Measurements from ENCODE around the gene IFT88.
A peak's percentile ranks its signal among the peaks of the same experiment; 100 is the strongest.

The IFT88 gene

GRCh38 chr13:20721058-20721453 is 154.1 kb downstream of the IFT88 start:
- ChIA-PET CTCF (interaction anchor here (3.1 kb wide), 1 partner anchor 10 kb away, joined by 15 read pairs; no protein-coding TSS in a partner anchor), POLR2A (no interaction called here)
- no peak for TF ChIP-seq CTCF (IDR thresholded peaks at IDR 0.05; ENCODE audit: control extremely low read depth, extremely low read depth, low read depth, missing control alignments)
- no peak for DNase-seq (ENCODE audit: extremely low spot score)

GRCh38 chr13:20721454-20722357 is 154.7 kb downstream of the IFT88 start:
- TF ChIP-seq CTCF (IDR thresholded peaks at IDR 0.05; ENCODE audit: control extremely low read depth, extremely low read depth, low read depth, missing control alignments), result no peak
- ChIA-PET POLR2A (no interaction called here), CTCF (interaction anchor here (1.1 to 3.1 kb wide), 5 partner anchors 8 to 254 kb away, joined by 3 to 15 read pairs (median 3); no protein-coding TSS in a partner anchor)
- no peak for DNase-seq (ENCODE audit: extremely low spot score)

- ChIA-PET POLR2A (no interaction called here), CTCF (interaction anchor here (1.0 kb wide), 1 partner anchor 11 kb away, joined by 3 read pairs; no protein-coding TSS in a partner anchor)
- no peak for DNase-seq (ENCODE audit: extremely low spot score)
- TF ChIP-seq CTCF (IDR thresholded peaks at IDR 0.05; ENCODE audit: control extremely low read depth, extremely low read depth, low read depth, missing control alignments), result no peak
Measured at GRCh38 chr13:20727856-20728255, 160.9 kb downstream of the IFT88 start.

- TF ChIP-seq CTCF (IDR thresholded peaks at IDR 0.05; ENCODE audit: control extremely low read depth, extremely low read depth, low read depth, missing control alignments), result no peak
- ChIA-PET POLR2A (no interaction called here), CTCF (interaction anchor here (1.0 kb wide), 1 partner anchor 10 kb away, joined by 3 read pairs; no protein-coding TSS in a partner anchor)
- DNase-seq (ENCODE audit: extremely low spot score), result peak; percentile 3
Measured at GRCh38 chr13:20728579-20729311, 161.8 kb downstream of the IFT88 start.

- CTCF ChIA-PET, result no interaction called here
- DNase-seq (ENCODE audit: extremely low spot score), result peak; percentile 8
- POLR2A ChIA-PET, result no interaction called here
- TF ChIP-seq CTCF (IDR thresholded peaks at IDR 0.05; ENCODE audit: control extremely low read depth, extremely low read depth, low read depth, missing control alignments), result no peak
Measured at GRCh38 chr13:20729633-20730585, 163.0 kb downstream of the IFT88 start.
